Left lung (tissue), 10 donors: ENCODE data around the gene CSPG4. TPM values are rescaled to one million over a fixed set of nuclear protein-coding genes. Genes with fewer than 3 reads are reported as not detected.
"Not testable (repeated sequence)": the region's sequence is repeated elsewhere in the genome, so short reads cannot be mapped to it uniquely, and the experiment has no call there.

ENCODE experiments used
- ATAC-seq: fragments of 200-7000 bp; cut with Tn5 transposase; one replicate; pipeline ENCODE4 v1.9.1; 2020; ENCODE audit warnings: moderate library complexity
- DNase-seq, 4 donors: peaks; one replicate each; pipeline ENCODE4 v3.0.0-alpha.2; 2013 to 2020
- H3K27ac ChIP-seq, 2 donors: fragments of 200-600 bp; sonication (generic) in 1 of 2; one replicate each; pipeline versions ENCODE4 v1.5.0 to v1.8.0; 2020 to 2021
- H3K27me3 ChIP-seq, 2 donors: fragments of 200-600 bp; sonication (generic) in 1 of 2; one replicate each; pipeline versions ENCODE4 v1.5.0 to v1.8.0; 2020 to 2021
- H3K36me3 ChIP-seq, 2 donors: fragments of 200-600 bp; sonication (generic) in 1 of 2; one replicate each; pipeline versions ENCODE4 v1.5.0 to v1.8.0; 2020 to 2021
- H3K4me1 ChIP-seq, 2 donors: fragments of 200-600 bp; one replicate each; pipeline ENCODE4 v1.8.0; 2021
- H3K4me3 ChIP-seq, 2 donors: fragments of 200-600 bp; sonication (generic) in 1 of 2; one replicate each; pipeline versions ENCODE4 v1.5.0 to v1.8.0; 2020 to 2021; ENCODE audit warnings: mild to moderate bottlenecking in 1 of 2
- H3K9me3 ChIP-seq, 2 donors: fragments of 200-600 bp; sonication (generic) in 1 of 2; one replicate each; pipeline versions ENCODE4 v1.5.0 to v1.8.0; 2020 to 2021
- CTCF ChIP-seq, 2 donors: fragments of 200-600 bp; sonication (generic) in 1 of 2; IDR thresholded peaks; one replicate each; pipeline versions ENCODE4 v1.5.0 to v1.8.0; 2021; ENCODE audit warnings: antibody characterized with exemption in 2 of 2
- intact Hi-C, 2 donors: fragments of 100-400 bp; cut with DNase I; formaldehyde crosslinking; loops; one replicate each; pipeline versions ENCODE4 v1.11.2 to v1.14.2; 2022
- polyA plus RNA-seq, 6 donors: library from polyadenylated mRNA; unstranded; fragments of 120-200 nt; gene quantifications; one replicate each; pipeline ENCODE4 v1.2.1, GENCODE V29; 2013; ENCODE audit not compliant: insufficient read length in 6 of 6
- total RNA-seq, 2 donors: library from RNA; stranded (reverse); fragmentation: NEBNext Ultra II Directional; extraction: Animal tissue kit (Norgen Biotek cat#: 25700); gene quantifications; one replicate each; pipeline ENCODE4 v1.2.1, GENCODE V29; 2021
- donor health status: DM: no; HTN: yes; CAD: no.
- donor health status: DM: no; HTN: no; CAD: no.

The CSPG4 gene
- total and polyA plus RNA-seq, 8 donors = 18.4 to 36.1 (median 23.8) TPM

GRCh38 chr15:75695634-75696310 is 16.9 kb downstream of the CSPG4 start:
- Histone ChIP-seq H3K4me1 (peaks cover 14 to 49% of the 10 kb centered on the region in 2 donors), H3K4me3 (no peak overlapping the region), H3K27me3 (peaks cover 0 to 31% of the 10 kb centered on the region in 2 donors), H3K27ac (no peak overlapping the region), H3K36me3 (no peaks in the 10 kb centered on the region), H3K9me3 (no peaks in the 10 kb centered on the region)
- intact Hi-C loops = no loop called here
- DNase-seq = no peak
- ATAC-seq = no peak
- TF ChIP-seq CTCF (IDR thresholded peaks at IDR 0.05) = no peak

- intact Hi-C loops = no loop called here
- H3K4me1 ChIP-seq = peaks cover 13 to 44% of the 10 kb centered on the region in 2 donors
- no peak for TF ChIP-seq CTCF (IDR thresholded peaks at IDR 0.05)
- no peak overlapping the region for H3K27ac ChIP-seq
- no peak for ATAC-seq
- no peak overlapping the region for H3K4me3 ChIP-seq
- H3K36me3 ChIP-seq = no peaks in the 10 kb centered on the region
- H3K27me3 ChIP-seq = peaks cover 0 to 31% of the 10 kb centered on the region in 2 donors
- H3K9me3 ChIP-seq = no peaks in the 10 kb centered on the region
- peak in 1 of 4 donors; percentile 39 for DNase-seq
These were observed 17.4 kb downstream of the CSPG4 start for GRCh38 chr15:75695220-75695619.

GRCh38 chr15:75694241-75695182 is 18.1 kb downstream of the CSPG4 start:
- no peaks in the 10 kb centered on the region for H3K9me3 ChIP-seq
- DNase-seq = peak in 3 of 4 donors; percentile 56 to 82 (median 62)
- no peaks in the 10 kb centered on the region for H3K36me3 ChIP-seq
- intact Hi-C loops = no loop called here
- peaks cover 13 to 38% of the 10 kb centered on the region in 2 donors for H3K4me1 ChIP-seq
- no peak for TF ChIP-seq CTCF (IDR thresholded peaks at IDR 0.05)
- peak; percentile 76 for ATAC-seq
- peak overlapping the region; percentile 20 to 48 for H3K27ac ChIP-seq
- peaks cover 0 to 31% of the 10 kb centered on the region in 2 donors for H3K27me3 ChIP-seq
- no peak overlapping the region for H3K4me3 ChIP-seq

GRCh38 chr15:75693501-75694240 is 19.0 kb downstream of the CSPG4 start:
- H3K36me3 ChIP-seq = no peaks in the 10 kb centered on the region
- H3K27me3 ChIP-seq = peaks cover 0 to 31% of the 10 kb centered on the region in 2 donors
- peak overlapping the region; percentile 20 to 48 for H3K27ac ChIP-seq
- peaks cover 13 to 33% of the 10 kb centered on the region in 2 donors for H3K4me1 ChIP-seq
- no peak overlapping the region for H3K4me3 ChIP-seq
- no peak for TF ChIP-seq CTCF (IDR thresholded peaks at IDR 0.05)
- intact Hi-C loops = no loop called here
- no peak for ATAC-seq
- no peak for DNase-seq
- H3K9me3 ChIP-seq = no peaks in the 10 kb centered on the region

GRCh38 chr15:75693028-75693427 is 19.6 kb downstream of the CSPG4 start:
- H3K4me3 ChIP-seq, H3K36me3 ChIP-seq, ATAC-seq, H3K9me3 ChIP-seq, DNase-seq, H3K27ac ChIP-seq, intact Hi-C loops: not testable (repeated sequence)
- Histone ChIP-seq H3K27me3 (peaks cover 0 to 31% of the 10 kb centered on the region in 2 donors), H3K4me1 (peaks cover 13 to 33% of the 10 kb centered on the region in 2 donors)

- ATAC-seq, DNase-seq, H3K27ac ChIP-seq, H3K9me3 ChIP-seq, intact Hi-C loops, H3K4me3 ChIP-seq, H3K36me3 ChIP-seq: not testable (repeated sequence)
- Histone ChIP-seq H3K27me3 (peaks cover 0 to 31% of the 10 kb centered on the region in 2 donors), H3K4me1 (peaks cover 13 to 33% of the 10 kb centered on the region in 2 donors)
These were observed 20.3 kb downstream of the CSPG4 start for GRCh38 chr15:75692311-75692710.

GRCh38 chr15:75689429-75689828 is 23.2 kb downstream of the CSPG4 start:
- not testable (repeated sequence) for H3K4me3 ChIP-seq, ATAC-seq, H3K27ac ChIP-seq, H3K36me3 ChIP-seq, H3K9me3 ChIP-seq
- peaks cover 0 to 16% of the 10 kb centered on the region in 2 donors for H3K27me3 ChIP-seq
- H3K4me1 ChIP-seq = peaks cover 6 to 12% of the 10 kb centered on the region in 2 donors
- peak in 1 of 4 donors; percentile 66 for DNase-seq
- intact Hi-C loops = loop anchor here in 1 of 2 donors (10.0 kb wide), 1 partner anchor 115 kb away; no protein-coding TSS in a partner anchor
